Heart left ventricle (tissue), 13 donors: ENCODE data around the gene EHD1.

Experiments used
- CTCF ChIP-seq, 12 donors: fragments of 200-600 bp; sonication (generic) in 4 of 12; IDR thresholded peaks; one replicate each; pipeline versions ENCODE4 v1.5.0 to v1.8.0; 2018 to 2022; ENCODE audit warnings: antibody characterized with exemption in 12 of 12, mild to moderate bottlenecking in 5 of 12
- POLR2A ChIP-seq, 2 donors: fragments of 450-650 bp; IDR thresholded peaks; one replicate each; pipeline ENCODE4 v1.6.1; 2017; ENCODE audit warnings: antibody characterized with exemption in 2 of 2, mild to moderate bottlenecking in 2 of 2, moderate library complexity in 2 of 2
- donor health status: ischemic (EF 13 %, LVEDD 7.1; RV severe dilation, severe dysfunction).
- donor health status: DM: no; HTN: yes; CAD: no.
- donor health status: DM: no; HTN: no; CAD: no.
- donor health status: ischemic (EF 25% LVEDD 6.9; RV normal size, moderate dysfunction).
- donor health status: ischemic (EF 25% LVEDD 5.7; RV mildly dilated, moderate dysfunction).
- donor health status: ischemic (EF 35%, LVEDD 5.7; RV mildly dilated, moderate dysfunction).
- donor health status: nonischemic (EF 11% LVEDD 7.7; RV severe dilation, severe dysfunction).
- donor health status: DM: yes; HTN: yes; CAD: no.
- donor health status: PGD.
- donor health status: ischemic (EF 29% LVEDD 5.4; RV normal size, mild dysfunction).
- donor health status: nonischemic (EF 23%, LVEDD 6.1; RV moderate dilation, normal function).

DNA sequence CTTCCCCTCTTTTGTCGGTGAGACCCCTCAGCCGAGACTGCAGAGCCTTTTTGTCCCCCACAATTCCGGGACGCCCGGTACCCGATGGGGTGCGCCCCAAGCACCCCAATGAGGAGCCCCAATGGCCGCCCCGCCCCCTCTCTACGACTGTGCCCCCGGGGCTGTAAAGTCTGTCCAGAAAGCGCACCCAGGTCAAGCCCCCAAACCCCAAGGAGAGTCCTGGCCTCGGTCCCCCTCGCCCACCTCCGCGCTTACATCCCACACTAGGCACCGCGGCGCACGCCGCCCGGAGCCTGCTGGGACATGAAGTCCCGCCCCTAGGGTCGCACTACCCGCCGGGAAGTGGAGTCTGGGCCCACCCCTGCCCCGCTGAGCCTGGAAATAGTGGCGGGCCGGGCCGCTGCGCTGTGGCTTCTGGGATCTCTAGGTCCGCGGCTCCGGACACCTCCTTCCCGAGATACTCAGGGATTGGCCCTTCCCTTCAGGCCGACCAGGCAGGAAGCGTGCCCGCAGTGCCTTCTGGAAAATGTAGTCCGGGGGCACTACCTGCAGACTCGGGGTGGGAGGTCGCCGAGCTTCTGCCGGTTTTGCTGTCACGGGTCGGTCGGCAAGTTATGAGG lies 68.0 kb downstream of the EHD1 start, which contains the start of gene MEN1:
- TF ChIP-seq CTCF (IDR thresholded peaks at IDR 0.05) (peak in 1 of 12 donors; percentile 26), POLR2A (IDR thresholded peaks at IDR 0.05) (peak in 1 of 2 donors; percentile 80)
